Osteoblast (primary cell): ENCODE measurements around the gene S100A16. TPM values are rescaled to one million over a fixed set of nuclear protein-coding genes. Genes with fewer than 3 reads are reported as not detected.

ENCODE experiments used
- DNase-seq: peaks from one replicate; pipeline ENCODE4 v3.0.0; 2011; ENCODE audit warnings: low spot score, mixed read lengths; ENCODE audit not compliant: insufficient read length; ENCODE audit errors: missing footprints
- H2AFZ ChIP-seq: 2 replicates; pipeline ENCODE4 v1.6.0; 2011; ENCODE audit warnings: mild to moderate bottlenecking, low read length
- H3K27ac ChIP-seq: 2 replicates; pipeline ENCODE4 v1.5.1; 2011; ENCODE audit warnings: mild to moderate bottlenecking, low read depth, low read length, moderate library complexity
- H3K27me3 ChIP-seq: 2 replicates; pipeline ENCODE4 v1.6.0; 2012; ENCODE audit warnings: mild to moderate bottlenecking, control low read depth, inconsistent platforms, low read length, moderate library complexity; ENCODE audit not compliant: insufficient read depth
- H3K36me3 ChIP-seq: 2 replicates; pipeline ENCODE4 v1.5.1; 2011; ENCODE audit warnings: mild to moderate bottlenecking, low read length, control low read depth, moderate library complexity; ENCODE audit not compliant: insufficient read depth
- H3K4me1 ChIP-seq: 2 replicates; pipeline ENCODE4 v1.5.1; 2011; ENCODE audit warnings: mild to moderate bottlenecking, low read length, control low read depth, moderate library complexity; ENCODE audit not compliant: insufficient read depth
- H3K4me2 ChIP-seq: 2 replicates; pipeline ENCODE4 v1.6.0; 2011; ENCODE audit warnings: mild to moderate bottlenecking, low read length; ENCODE audit not compliant: insufficient read depth
- H3K4me3 ChIP-seq: fragments of 200-600 bp; sonication (generic); 3 replicates; pipeline ENCODE4 v1.5.1; 2012; ENCODE audit warnings: mild to moderate bottlenecking, low read length, inconsistent platforms; ENCODE audit not compliant: insufficient read depth
- H3K79me2 ChIP-seq: 2 replicates; pipeline ENCODE4 v1.6.0; 2012; ENCODE audit warnings: mild to moderate bottlenecking, low read length, control low read depth, inconsistent platforms; ENCODE audit not compliant: insufficient read depth
- H3K9me3 ChIP-seq: 2 replicates; pipeline ENCODE4 v1.5.1; 2011; ENCODE audit warnings: low read depth, low read length, control low read depth
- H4K20me1 ChIP-seq: 2 replicates; pipeline ENCODE4 v1.6.0; 2012; ENCODE audit warnings: mild to moderate bottlenecking, low read length, control low read depth; ENCODE audit not compliant: insufficient read depth
- CTCF ChIP-seq: IDR thresholded peaks from 2 replicates; pipeline ENCODE4 v1.5.1; 2011; ENCODE audit warnings: mild to moderate bottlenecking, low read depth, low read length, moderate library complexity; ENCODE audit errors: extremely low read depth
- total RNA-seq: library from RNA; depleted of rRNA; stranded (reverse); fragments of >200 nt; gene quantifications from 2 replicates; pipeline ENCODE4 v1.2.3, GENCODE V29; 2012

Gene S100A16
- total RNA-seq: 160 and 190 TPM in 2 replicates

GRCh38 chr1:153612755-153613331 is at the start of gene S100A16:
TSS of gene S100A16 (minus strand) at chr1:153613137. CDS start at chr1:153608151, 4,986 bp downstream.
- Histone ChIP-seq H4K20me1 (peaks cover 18% of the 10 kb centered on the region), H3K4me3 (peak within 1 kb of the TSS; percentile 88), H3K27ac (peak within 1 kb of the TSS; percentile 78), H3K9me3 (no peaks in the 10 kb centered on the region), H3K4me2 (peak within 1 kb of the TSS; percentile 91), H3K4me1 (peaks cover 46% of the 10 kb centered on the region), H2AFZ (peak within 1 kb of the TSS; percentile 60), H3K27me3 (no peaks in the 10 kb centered on the region), H3K79me2 (peaks cover 54% of the 10 kb centered on the region), H3K36me3 (peaks cover 2% of the 10 kb centered on the region)
- peak; percentile 98 for DNase-seq
- TF ChIP-seq CTCF: no peak

- H3K36me3 ChIP-seq: peaks cover 67% of the 10 kb centered on the region
- H3K27ac ChIP-seq: peak overlapping the region; percentile 71
Observed at GRCh38 chr1:153662269-153662668, 49.3 kb upstream of the S100A16 start.

GRCh38 chr1:153661111-153661708 is 48.3 kb upstream of the S100A16 start:
- Histone ChIP-seq H3K27ac (no peak overlapping the region), H4K20me1 (peaks cover 3% of the 10 kb centered on the region), H3K27me3 (no peaks in the 10 kb centered on the region), H3K36me3 (peaks cover 57% of the 10 kb centered on the region), H2AFZ (no peak overlapping the region), H3K9me3 (no peaks in the 10 kb centered on the region), H3K4me3 (no peak overlapping the region), H3K4me2 (no peak overlapping the region), H3K79me2 (peaks cover 20% of the 10 kb centered on the region), H3K4me1 (peaks cover 18% of the 10 kb centered on the region)
- DNase-seq: no peak
- no peak for TF ChIP-seq CTCF

More at GRCh38 chr1:153662269-153662668, 49.3 kb upstream of the S100A16 start:
- H3K9me3 ChIP-seq: no peaks in the 10 kb centered on the region
- H3K4me3 ChIP-seq: no peak overlapping the region
- peaks cover 23% of the 10 kb centered on the region for H3K79me2 ChIP-seq
- H3K4me2 ChIP-seq: no peak overlapping the region
- H3K27me3 ChIP-seq: no peaks in the 10 kb centered on the region
- H2AFZ ChIP-seq: no peak overlapping the region
- TF ChIP-seq CTCF: no peak
- DNase-seq: no peak
- H4K20me1 ChIP-seq: peaks cover 3% of the 10 kb centered on the region
- peaks cover 18% of the 10 kb centered on the region for H3K4me1 ChIP-seq

GRCh38 chr1:153659656-153660055 is 46.7 kb upstream of the S100A16 start:
- DNase-seq: no peak
- Histone ChIP-seq H3K9me3 (no peaks in the 10 kb centered on the region), H3K79me2 (peaks cover 20% of the 10 kb centered on the region), H4K20me1 (peaks cover 3% of the 10 kb centered on the region), H2AFZ (no peak overlapping the region), H3K4me1 (peaks cover 18% of the 10 kb centered on the region), H3K27me3 (no peaks in the 10 kb centered on the region), H3K4me3 (peak overlapping the region; percentile 80), H3K36me3 (peaks cover 41% of the 10 kb centered on the region), H3K4me2 (peak overlapping the region; percentile 96), H3K27ac (no peak overlapping the region)
- TF ChIP-seq CTCF: no peak
